Breast epithelium (tissue), 3 donors: ENCODE data around the gene DDX10.

Source experiments
- POLR2AphosphoS5 ChIP-seq, 3 donors: sonication (generic); formaldehyde crosslinking; IDR thresholded peaks; one replicate each; pipeline ENCODE4 v1.6.1; 2017; ENCODE audit warnings: antibody characterized with exemption in 3 of 3
- TF ChIP-seq, protein P1 (sequence below), 3 donors: fragments of 450-650 bp; IDR thresholded peaks; one replicate each; pipeline ENCODE4 v1.5.1; 2016 to 2017; ENCODE audit warnings: antibody characterized with exemption in 3 of 3, mild to moderate bottlenecking in 3 of 3, moderate library complexity in 3 of 3

- TF ChIP-seq, protein P1, sequence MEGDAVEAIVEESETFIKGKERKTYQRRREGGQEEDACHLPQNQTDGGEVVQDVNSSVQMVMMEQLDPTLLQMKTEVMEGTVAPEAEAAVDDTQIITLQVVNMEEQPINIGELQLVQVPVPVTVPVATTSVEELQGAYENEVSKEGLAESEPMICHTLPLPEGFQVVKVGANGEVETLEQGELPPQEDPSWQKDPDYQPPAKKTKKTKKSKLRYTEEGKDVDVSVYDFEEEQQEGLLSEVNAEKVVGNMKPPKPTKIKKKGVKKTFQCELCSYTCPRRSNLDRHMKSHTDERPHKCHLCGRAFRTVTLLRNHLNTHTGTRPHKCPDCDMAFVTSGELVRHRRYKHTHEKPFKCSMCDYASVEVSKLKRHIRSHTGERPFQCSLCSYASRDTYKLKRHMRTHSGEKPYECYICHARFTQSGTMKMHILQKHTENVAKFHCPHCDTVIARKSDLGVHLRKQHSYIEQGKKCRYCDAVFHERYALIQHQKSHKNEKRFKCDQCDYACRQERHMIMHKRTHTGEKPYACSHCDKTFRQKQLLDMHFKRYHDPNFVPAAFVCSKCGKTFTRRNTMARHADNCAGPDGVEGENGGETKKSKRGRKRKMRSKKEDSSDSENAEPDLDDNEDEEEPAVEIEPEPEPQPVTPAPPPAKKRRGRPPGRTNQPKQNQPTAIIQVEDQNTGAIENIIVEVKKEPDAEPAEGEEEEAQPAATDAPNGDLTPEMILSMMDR (IDR thresholded peaks at IDR 0.05), result no peak
- peak in 1 of 3 donors; percentile 36 for TF ChIP-seq POLR2AphosphoS5 (IDR thresholded peaks at IDR 0.05)
Measured at GRCh38 chr11:108635106-108635505, 29.8 kb upstream of the DDX10 start.
